CD14-positive monocyte (primary cell): ENCODE data around the gene MCF2L. TPM values are rescaled to one million over a fixed set of nuclear protein-coding genes. Genes with fewer than 3 reads are reported as not detected.

Source experiments
- DNase-seq, 3 donors: peaks; one replicate each; pipeline ENCODE4 v3.0.0-alpha.2; 2011 to 2022
- H2AFZ ChIP-seq: 2 replicates; pipeline ENCODE4 v1.6.0; 2012; ENCODE audit warnings: mild to moderate bottlenecking, low read depth, low read length, inconsistent platforms; ENCODE audit not compliant: insufficient read depth, poor library complexity, severe bottlenecking
- H3K27ac ChIP-seq, 2 donors: 1 replicate in 1 of 2; 2 replicates in 1 of 2; pipeline ENCODE4 v1.5.1; 2012 to 2013; ENCODE audit warnings: low read length in 2 of 2, control low read depth in 1 of 2, inconsistent platforms in 1 of 2, low read depth in 1 of 2, mild to moderate bottlenecking in 1 of 2
- H3K27me3 ChIP-seq, 2 donors: one replicate each; pipeline versions ENCODE4 v1.6.0 to v1.6.1; 2011 to 2013; ENCODE audit warnings: low read length in 2 of 2; ENCODE audit not compliant: control insufficient read depth in 2 of 2, insufficient read depth in 2 of 2
- H3K36me3 ChIP-seq, 2 donors: replicated peaks in 1 of 2; 1 replicate in 1 of 2; 2 replicates in 1 of 2; pipeline versions ENCODE4 v1.5.1 to v1.6.1; 2012 to 2013; ENCODE audit warnings: low read length in 2 of 2, control low read depth in 1 of 2, inconsistent platforms in 1 of 2, mild to moderate bottlenecking in 1 of 2; ENCODE audit not compliant: insufficient read depth in 2 of 2, control insufficient read depth in 1 of 2
- H3K4me1 ChIP-seq, 2 donors: 1 replicate in 1 of 2; 2 replicates in 1 of 2; pipeline versions ENCODE4 v1.5.1 to v1.6.1; 2012 to 2013; ENCODE audit warnings: low read length in 2 of 2, control low read depth in 1 of 2, inconsistent platforms in 1 of 2, mild to moderate bottlenecking in 1 of 2, moderate library complexity in 1 of 2; ENCODE audit not compliant: insufficient read depth in 2 of 2, control insufficient read depth in 1 of 2
- H3K4me2 ChIP-seq: replicated peaks from 2 replicates; pipeline ENCODE3; 2012; ENCODE audit warnings: low read length, moderate library complexity, mild to moderate bottlenecking; ENCODE audit not compliant: poor library complexity, severe bottlenecking; ENCODE audit errors: extremely low read depth
- H3K4me3 ChIP-seq, 3 experiments: fragments of 200-600 bp in 1 of 3; sonication (generic) in 1 of 3; replicated peaks in 1 of 3; 1 replicate in 2 of 3; 2 replicates in 1 of 3; pipeline ENCODE4 v1.5.1; 2011 to 2013; ENCODE audit warnings: low read length in 3 of 3, mild to moderate bottlenecking in 3 of 3, control low read depth in 2 of 3, low read depth in 2 of 3, inconsistent platforms in 1 of 3, moderate library complexity in 1 of 3
- H3K79me2 ChIP-seq: 2 replicates; pipeline ENCODE4 v1.6.0; 2012; ENCODE audit warnings: mild to moderate bottlenecking, control low read depth, inconsistent platforms, low read length, moderate library complexity; ENCODE audit not compliant: insufficient read depth
- H3K9ac ChIP-seq: 2 replicates; pipeline ENCODE4 v1.6.0; 2017; ENCODE audit warnings: low read length, mild to moderate bottlenecking; ENCODE audit not compliant: insufficient read depth, poor library complexity, severe bottlenecking
- H3K9me3 ChIP-seq, 2 donors: replicated peaks in 1 of 2; 1 replicate in 1 of 2; 2 replicates in 1 of 2; pipeline versions ENCODE4 v1.5.1 to v1.6.1; 2012 to 2013; ENCODE audit warnings: low read length in 2 of 2, control low read depth in 1 of 2; ENCODE audit not compliant: control insufficient read depth in 1 of 2, insufficient read depth in 1 of 2
- H4K20me1 ChIP-seq: 2 replicates; pipeline ENCODE4 v1.6.0; 2012; ENCODE audit warnings: mild to moderate bottlenecking, low read length, control low read depth, moderate library complexity; ENCODE audit not compliant: insufficient read depth
- H3K27ac Mint-ChIP-seq, 7 donors: one replicate each; pipeline ENCODE4 v1.8.0; 2020; ENCODE audit warnings: mild to moderate bottlenecking in 7 of 7, mixed read lengths in 7 of 7, moderate library complexity in 6 of 7, inconsistent platforms in 2 of 7
- H3K27me3 Mint-ChIP-seq, 3 donors: one replicate each; pipeline ENCODE4 v1.8.0; 2021 to 2022; ENCODE audit warnings: low read depth in 3 of 3, mild to moderate bottlenecking in 3 of 3, mixed read lengths in 3 of 3, moderate library complexity in 3 of 3, inconsistent platforms in 1 of 3
- H3K36me3 Mint-ChIP-seq, 2 donors: one replicate each; pipeline ENCODE4 v1.8.0; 2020; ENCODE audit warnings: mixed read lengths in 2 of 2, inconsistent platforms in 1 of 2, mild to moderate bottlenecking in 1 of 2
- H3K4me1 Mint-ChIP-seq: one replicate; pipeline ENCODE4 v1.8.0; 2020; ENCODE audit warnings: mild to moderate bottlenecking, mixed read lengths
- H3K4me3 Mint-ChIP-seq, 2 donors: one replicate each; pipeline ENCODE4 v1.8.0; 2020; ENCODE audit warnings: mild to moderate bottlenecking in 2 of 2, mixed read lengths in 2 of 2, moderate library complexity in 1 of 2
- H3K9me3 Mint-ChIP-seq, 7 donors: one replicate each; pipeline ENCODE4 v1.8.0; 2020 to 2022; ENCODE audit warnings: mixed read lengths in 7 of 7, mild to moderate bottlenecking in 6 of 7, moderate library complexity in 6 of 7, inconsistent platforms in 2 of 7
- WGBS: methylation state at CpG from one replicate; pipeline ENCODE4 v1.1.5; 2013; ENCODE audit warnings: missing lambda C conversion rate; ENCODE audit not compliant: insufficient coverage; 5-methylcytosine and 5-hydroxymethylcytosine counted together
- intact Hi-C, 2 donors: fragments of 100-400 bp; cut with micrococcal nuclease; formaldehyde crosslinking; loops; one replicate each; pipeline versions ENCODE4 v1.15.0 to v1.15.1; 2023
- polyA plus RNA-seq, 3 donors: library from polyadenylated mRNA; depleted of rRNA in 1 of 3; unstranded in 2 of 3; stranded (reverse) in 1 of 3; fragments of 300-500 nt in 2 of 3; fragments of >200 nt in 1 of 3; fragmentation: Illumina TruSeq in 2 of 3; gene quantifications; 1 replicate in 2 of 3; 2 replicates in 1 of 3; pipeline ENCODE4 v1.2.3, GENCODE V29; 2012 to 2021
- TF ChIP-seq, protein P1 (sequence below): fragments of 200-600 bp; IDR thresholded peaks from one replicate; pipeline ENCODE4 v1.8.0; 2022; ENCODE audit warnings: antibody characterized with exemption, mild to moderate bottlenecking

The MCF2L gene
- polyA plus RNA-seq, 3 donors = not detected

DNA sequence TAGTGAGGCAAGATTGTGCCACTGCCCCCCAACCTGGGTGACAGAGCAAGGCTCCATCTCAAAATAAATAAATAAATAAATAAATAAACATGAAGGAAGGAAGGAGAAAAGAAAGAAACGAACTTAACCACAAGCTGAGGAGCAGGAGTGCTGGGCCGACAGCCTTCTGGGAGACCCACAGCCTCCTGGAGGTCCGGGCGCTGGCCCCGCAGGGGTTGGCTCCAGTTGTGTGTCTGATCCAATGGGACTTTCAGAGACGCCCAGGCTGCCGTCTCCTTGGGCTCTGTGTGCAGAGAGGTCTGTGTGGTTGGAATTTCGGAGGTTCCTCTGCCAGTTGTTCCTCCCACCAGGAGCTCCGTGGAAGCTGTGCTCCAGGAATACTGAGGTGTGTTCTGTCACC is 36.0 kb upstream of the MCF2L start:
- peaks cover 22 to 29% (median 29%) of the 10 kb centered on the region in 3 donors for H3K27me3 Mint-ChIP-seq
- no peak for DNase-seq
- no peak overlapping the region for H3K27ac ChIP-seq
- peaks cover 0 to 7% of the 10 kb centered on the region in 2 donors for H3K4me1 ChIP-seq
- TF ChIP-seq, protein P1, sequence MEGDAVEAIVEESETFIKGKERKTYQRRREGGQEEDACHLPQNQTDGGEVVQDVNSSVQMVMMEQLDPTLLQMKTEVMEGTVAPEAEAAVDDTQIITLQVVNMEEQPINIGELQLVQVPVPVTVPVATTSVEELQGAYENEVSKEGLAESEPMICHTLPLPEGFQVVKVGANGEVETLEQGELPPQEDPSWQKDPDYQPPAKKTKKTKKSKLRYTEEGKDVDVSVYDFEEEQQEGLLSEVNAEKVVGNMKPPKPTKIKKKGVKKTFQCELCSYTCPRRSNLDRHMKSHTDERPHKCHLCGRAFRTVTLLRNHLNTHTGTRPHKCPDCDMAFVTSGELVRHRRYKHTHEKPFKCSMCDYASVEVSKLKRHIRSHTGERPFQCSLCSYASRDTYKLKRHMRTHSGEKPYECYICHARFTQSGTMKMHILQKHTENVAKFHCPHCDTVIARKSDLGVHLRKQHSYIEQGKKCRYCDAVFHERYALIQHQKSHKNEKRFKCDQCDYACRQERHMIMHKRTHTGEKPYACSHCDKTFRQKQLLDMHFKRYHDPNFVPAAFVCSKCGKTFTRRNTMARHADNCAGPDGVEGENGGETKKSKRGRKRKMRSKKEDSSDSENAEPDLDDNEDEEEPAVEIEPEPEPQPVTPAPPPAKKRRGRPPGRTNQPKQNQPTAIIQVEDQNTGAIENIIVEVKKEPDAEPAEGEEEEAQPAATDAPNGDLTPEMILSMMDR = no peak
- H3K9ac ChIP-seq = no peak overlapping the region
- H3K27ac Mint-ChIP-seq = no peak overlapping the region
- no peaks in the 10 kb centered on the region for H3K36me3 ChIP-seq
- WGBS = 97% methylated on average over 9 of the region's 9 CpGs
- no peak overlapping the region for H3K4me3 ChIP-seq
- intact Hi-C loops = no loop called here
- no peak overlapping the region for H3K4me2 ChIP-seq
- no peaks in the 10 kb centered on the region for H3K79me2 ChIP-seq
- H3K36me3 Mint-ChIP-seq = no peaks in the 10 kb centered on the region
- H3K9me3 ChIP-seq = no peaks in the 10 kb centered on the region
- peaks cover 17 to 23% of the 10 kb centered on the region in 2 donors for H3K27me3 ChIP-seq
- H3K9me3 Mint-ChIP-seq = peaks cover 0 to 6% (median 0%) of the 10 kb centered on the region in 7 donors
- peaks cover 9% of the 10 kb centered on the region for H3K4me1 Mint-ChIP-seq
- no peak overlapping the region for H3K4me3 Mint-ChIP-seq
- no peak overlapping the region for H2AFZ ChIP-seq
- no peaks in the 10 kb centered on the region for H4K20me1 ChIP-seq

DNA sequence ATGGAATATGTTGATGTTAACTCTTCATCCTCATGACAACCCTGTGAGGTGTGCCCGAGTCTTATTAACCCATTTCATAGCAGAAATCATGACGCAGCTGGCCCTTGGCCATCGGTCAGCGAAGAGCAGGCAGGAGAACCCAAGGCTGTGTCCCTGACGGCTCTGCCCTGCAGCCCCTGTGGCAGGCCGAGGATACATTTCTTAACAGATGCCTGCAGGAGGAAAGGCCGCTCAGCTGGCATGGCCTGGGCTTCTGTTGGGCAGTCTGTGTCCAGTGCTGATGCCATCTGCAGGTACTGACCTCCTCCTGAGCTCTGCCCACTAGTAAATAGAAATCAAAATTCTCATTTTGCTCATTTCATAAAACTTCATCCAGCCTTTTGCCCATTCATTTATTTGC is 35.4 kb upstream of the MCF2L start:
- TF ChIP-seq, protein P1 = no peak
- H3K36me3 ChIP-seq = no peaks in the 10 kb centered on the region
- no peaks in the 10 kb centered on the region for H3K79me2 ChIP-seq
- DNase-seq = no peak
- Mint-ChIP-seq H3K9me3 (peaks cover 0 to 6% (median 0%) of the 10 kb centered on the region in 7 donors), H3K36me3 (no peaks in the 10 kb centered on the region), H3K27me3 (peaks cover 18 to 25% (median 23%) of the 10 kb centered on the region in 3 donors), H3K27ac (no peak overlapping the region), H3K4me3 (no peak overlapping the region), H3K4me1 (peaks cover 9% of the 10 kb centered on the region)
- H3K9me3 ChIP-seq = no peaks in the 10 kb centered on the region
- H3K27me3 ChIP-seq = peaks cover 13 to 17% of the 10 kb centered on the region in 2 donors
- no peak overlapping the region for H3K4me2 ChIP-seq
- peaks cover 0 to 7% of the 10 kb centered on the region in 2 donors for H3K4me1 ChIP-seq
- intact Hi-C loops = no loop called here
- no peaks in the 10 kb centered on the region for H4K20me1 ChIP-seq
- H3K4me3 ChIP-seq = no peak overlapping the region
- H2AFZ ChIP-seq = no peak overlapping the region
- WGBS = 100% methylated on average over 5 of the region's 7 CpGs
- H3K9ac ChIP-seq = no peak overlapping the region
- no peak overlapping the region for H3K27ac ChIP-seq
